Measurements from ENCODE around the gene EFCC1.

EFCC1 gene

GRCh38 chr3:128984596-128984995 is 16.5 kb upstream of the EFCC1 start:
- Histone ChIP-seq H3K36me3 (ENCODE audit: control insufficient read depth, insufficient read depth, low read length) (no peaks in the 10 kb centered on the region), H3K4me1 (ENCODE audit: control insufficient read depth, insufficient read depth, low read length) (no peaks in the 10 kb centered on the region), H3K4me3 (ENCODE audit: low read length) (no peak overlapping the region)

GRCh38 chr3:128987302-128988100 is 13.6 kb upstream of the EFCC1 start:
- Histone ChIP-seq H3K4me3 (ENCODE audit: low read length) (no peak overlapping the region), H3K27me3 (ENCODE audit: control insufficient read depth, insufficient read depth, low read length) (no peaks in the 10 kb centered on the region), H3K36me3 (ENCODE audit: control insufficient read depth, insufficient read depth, low read length) (no peaks in the 10 kb centered on the region), H3K4me1 (ENCODE audit: control insufficient read depth, insufficient read depth, low read length) (no peaks in the 10 kb centered on the region), H3K9ac (ENCODE audit: low read length) (no peak overlapping the region), H3K9me3 (ENCODE audit: control insufficient read depth, low read length) (no peaks in the 10 kb centered on the region)

More at GRCh38 chr3:128984596-128984995, 16.5 kb upstream of the EFCC1 start:
- Histone ChIP-seq H3K27me3 (ENCODE audit: control insufficient read depth, insufficient read depth, low read length) (no peaks in the 10 kb centered on the region), H3K9me3 (ENCODE audit: control insufficient read depth, low read length) (no peaks in the 10 kb centered on the region), H3K9ac (ENCODE audit: low read length) (no peak overlapping the region)

GRCh38 chr3:128988286-128988685 is 12.8 kb upstream of the EFCC1 start:
- Histone ChIP-seq H3K9me3 (ENCODE audit: control insufficient read depth, low read length) (no peaks in the 10 kb centered on the region), H3K4me3 (ENCODE audit: low read length) (no peak overlapping the region), H3K4me1 (ENCODE audit: control insufficient read depth, insufficient read depth, low read length) (peaks cover 4% of the 10 kb centered on the region)

GRCh38 chr3:128991355-128991895 is 9.7 kb upstream of the EFCC1 start:
- no peak overlapping the region for H3K4me3 ChIP-seq (ENCODE audit: low read length)
- H3K9me3 ChIP-seq (ENCODE audit: control insufficient read depth, low read length), result no peaks in the 10 kb centered on the region
- H3K9ac ChIP-seq (ENCODE audit: low read length), result no peak overlapping the region
- H3K36me3 ChIP-seq (ENCODE audit: control insufficient read depth, insufficient read depth, low read length), result no peaks in the 10 kb centered on the region
- peaks cover 11% of the 10 kb centered on the region for H3K27me3 ChIP-seq (ENCODE audit: control insufficient read depth, insufficient read depth, low read length)
- peaks cover 17% of the 10 kb centered on the region for H3K4me1 ChIP-seq (ENCODE audit: control insufficient read depth, insufficient read depth, low read length)

More at GRCh38 chr3:128988286-128988685, 12.8 kb upstream of the EFCC1 start:
- Histone ChIP-seq H3K36me3 (ENCODE audit: control insufficient read depth, insufficient read depth, low read length) (no peaks in the 10 kb centered on the region), H3K9ac (ENCODE audit: low read length) (no peak overlapping the region), H3K27me3 (ENCODE audit: control insufficient read depth, insufficient read depth, low read length) (peaks cover 3% of the 10 kb centered on the region)

- Histone ChIP-seq H3K36me3 (ENCODE audit: control insufficient read depth, insufficient read depth, low read length) (no peaks in the 10 kb centered on the region), H3K9ac (ENCODE audit: low read length) (peak overlapping the region; percentile 38), H3K9me3 (ENCODE audit: control insufficient read depth, low read length) (no peaks in the 10 kb centered on the region), H3K4me3 (ENCODE audit: low read length) (peak overlapping the region; percentile 14), H3K27me3 (ENCODE audit: control insufficient read depth, insufficient read depth, low read length) (peaks cover 11% of the 10 kb centered on the region), H3K4me1 (ENCODE audit: control insufficient read depth, insufficient read depth, low read length) (peaks cover 17% of the 10 kb centered on the region)
Observed at GRCh38 chr3:128992926-128993460, 8.1 kb upstream of the EFCC1 start.

GRCh38 chr3:128993461-128994172 is 7.5 kb upstream of the EFCC1 start, which contains the start of gene CFAP92:
CFAP92 (minus strand) TSS chr3:128994076; CDS start chr3:128993304, 772 bp downstream.
- H3K4me3 ChIP-seq (ENCODE audit: low read length), result peak within 1 kb of the TSS; percentile 47
- peaks cover 17% of the 10 kb centered on the region for H3K4me1 ChIP-seq (ENCODE audit: control insufficient read depth, insufficient read depth, low read length)
- no peaks in the 10 kb centered on the region for H3K9me3 ChIP-seq (ENCODE audit: control insufficient read depth, low read length)
- H3K9ac ChIP-seq (ENCODE audit: low read length), result peak within 1 kb of the TSS; percentile 38
- peaks cover 11% of the 10 kb centered on the region for H3K27me3 ChIP-seq (ENCODE audit: control insufficient read depth, insufficient read depth, low read length)
- no peaks in the 10 kb centered on the region for H3K36me3 ChIP-seq (ENCODE audit: control insufficient read depth, insufficient read depth, low read length)

- H3K36me3 ChIP-seq (ENCODE audit: control insufficient read depth, insufficient read depth, low read length), result no peaks in the 10 kb centered on the region
- H3K9me3 ChIP-seq (ENCODE audit: control insufficient read depth, low read length), result no peaks in the 10 kb centered on the region
- H3K4me1 ChIP-seq (ENCODE audit: control insufficient read depth, insufficient read depth, low read length), result peaks cover 17% of the 10 kb centered on the region
- no peak overlapping the region for H3K9ac ChIP-seq (ENCODE audit: low read length)
- H3K4me3 ChIP-seq (ENCODE audit: low read length), result no peak overlapping the region
- H3K27me3 ChIP-seq (ENCODE audit: control insufficient read depth, insufficient read depth, low read length), result peaks cover 11% of the 10 kb centered on the region
Observed at GRCh38 chr3:128994173-128994512, 7.0 kb upstream of the EFCC1 start.

GRCh38 chr3:128994581-128995546 is 6.2 kb upstream of the EFCC1 start:
- H3K27me3 ChIP-seq (ENCODE audit: control insufficient read depth, insufficient read depth, low read length), result peaks cover 11% of the 10 kb centered on the region
- no peak overlapping the region for H3K4me3 ChIP-seq (ENCODE audit: low read length)
- H3K4me1 ChIP-seq (ENCODE audit: control insufficient read depth, insufficient read depth, low read length), result peaks cover 17% of the 10 kb centered on the region
- no peak overlapping the region for H3K9ac ChIP-seq (ENCODE audit: low read length)
- H3K36me3 ChIP-seq (ENCODE audit: control insufficient read depth, insufficient read depth, low read length), result no peaks in the 10 kb centered on the region
- no peaks in the 10 kb centered on the region for H3K9me3 ChIP-seq (ENCODE audit: control insufficient read depth, low read length)

GRCh38 chr3:128995737-128996136 is 5.4 kb upstream of the EFCC1 start:
- H3K27me3 ChIP-seq (ENCODE audit: control insufficient read depth, insufficient read depth, low read length), result peaks cover 16% of the 10 kb centered on the region

GRCh38 chr3:128996200-128996599 is 4.9 kb upstream of the EFCC1 start:
- H3K9ac ChIP-seq (ENCODE audit: low read length), result no peak overlapping the region
- peaks cover 21% of the 10 kb centered on the region for H3K27me3 ChIP-seq (ENCODE audit: control insufficient read depth, insufficient read depth, low read length)
- H3K4me3 ChIP-seq (ENCODE audit: low read length), result no peak overlapping the region
- no peaks in the 10 kb centered on the region for H3K36me3 ChIP-seq (ENCODE audit: control insufficient read depth, insufficient read depth, low read length)
- peaks cover 23% of the 10 kb centered on the region for H3K4me1 ChIP-seq (ENCODE audit: control insufficient read depth, insufficient read depth, low read length)
- no peaks in the 10 kb centered on the region for H3K9me3 ChIP-seq (ENCODE audit: control insufficient read depth, low read length)

More at GRCh38 chr3:128995737-128996136, 5.4 kb upstream of the EFCC1 start:
- H3K9me3 ChIP-seq (ENCODE audit: control insufficient read depth, low read length), result no peaks in the 10 kb centered on the region
- H3K4me1 ChIP-seq (ENCODE audit: control insufficient read depth, insufficient read depth, low read length), result peaks cover 18% of the 10 kb centered on the region
- no peak overlapping the region for H3K9ac ChIP-seq (ENCODE audit: low read length)
- no peak overlapping the region for H3K4me3 ChIP-seq (ENCODE audit: low read length)
- H3K36me3 ChIP-seq (ENCODE audit: control insufficient read depth, insufficient read depth, low read length), result no peaks in the 10 kb centered on the region

- Histone ChIP-seq H3K27me3 (ENCODE audit: control insufficient read depth, insufficient read depth, low read length) (peaks cover 26% of the 10 kb centered on the region), H3K9ac (ENCODE audit: low read length) (no peak overlapping the region), H3K36me3 (ENCODE audit: control insufficient read depth, insufficient read depth, low read length) (no peaks in the 10 kb centered on the region), H3K9me3 (ENCODE audit: control insufficient read depth, low read length) (no peaks in the 10 kb centered on the region), H3K4me1 (ENCODE audit: control insufficient read depth, insufficient read depth, low read length) (peaks cover 24% of the 10 kb centered on the region), H3K4me3 (ENCODE audit: low read length) (no peak overlapping the region)
Observed at GRCh38 chr3:128996726-128997125, 4.4 kb upstream of the EFCC1 start.

All from mucosa of stomach (tissue), 1 donor.